ENCODE data around the gene BMPR1A.

DNA sequence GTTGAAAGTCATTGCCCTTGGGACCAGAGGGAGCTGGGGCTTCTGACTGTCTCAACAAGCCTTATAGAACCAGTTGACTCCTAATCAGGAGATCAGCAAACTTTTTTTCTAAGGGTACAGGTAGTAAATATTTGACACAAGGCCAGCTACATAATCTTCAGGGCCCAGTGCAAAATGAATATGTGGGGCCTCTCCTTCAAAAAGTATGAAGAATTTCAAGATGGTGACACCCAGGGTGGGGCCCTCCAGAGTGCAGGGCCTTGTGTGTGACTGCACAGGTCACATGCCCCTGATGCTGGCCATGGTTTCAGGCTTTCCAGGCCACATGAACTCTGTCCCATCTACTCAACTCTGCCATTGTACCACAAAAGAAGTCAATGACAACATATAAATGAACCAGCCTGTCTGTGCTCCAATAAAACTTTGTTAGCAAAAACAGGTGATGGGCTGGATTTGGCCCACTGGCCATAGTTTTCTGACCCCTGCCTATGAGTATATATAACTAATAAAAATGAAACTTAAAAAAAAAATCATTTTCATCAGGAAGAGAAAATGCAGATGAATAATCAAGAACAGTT, 194.9 kb downstream of the BMPR1A start:
- TF ChIP-seq POLR2A (IDR thresholded peaks at IDR 0.05) = no peak
- TF ChIP-seq CTCF (IDR thresholded peaks at IDR 0.05) = no peak
